ENCODE measurements around the gene MLYCD. TPM values are rescaled to one million over a fixed set of nuclear protein-coding genes. Genes with fewer than 3 reads are reported as not detected.

Gene MLYCD
- total RNA-seq, 2 donors from 2014 or later: 19.2 to 29.3 TPM

GRCh38 chr16:83886199-83886971, 12.5 kb upstream of the MLYCD start:
- Histone ChIP-seq H3K27me3 (no peaks in the 10 kb centered on the region), H3K4me3 (no peak overlapping the region), H3K9me3 (no peaks in the 10 kb centered on the region), H3K4me1 (no peaks in the 10 kb centered on the region), H3K27ac (no peak overlapping the region), H3K36me3 (replicated peaks in 1 of 2; ENCODE audit: insufficient read depth in 1 of 2, low read depth in 2 of 2) (no peaks in the 10 kb centered on the region)
- WGBS, 2 donors: 90 to 92% methylated on average over 13 of the region's 13 CpGs
- TF ChIP-seq CTCF (IDR thresholded peaks at IDR 0.05): no peak
- no peak for TF ChIP-seq POLR2A (IDR thresholded peaks at IDR 0.05)
- intact Hi-C loops (cut with DNase I): no loop called here
- ATAC-seq (no peak), DNase-seq (no peak)

GRCh38 chr16:83887080-83887479, 11.8 kb upstream of the MLYCD start:
- Histone ChIP-seq H3K36me3 (replicated peaks in 1 of 2; ENCODE audit: insufficient read depth in 1 of 2, low read depth in 2 of 2) (no peaks in the 10 kb centered on the region), H3K27me3 (no peaks in the 10 kb centered on the region), H3K4me1 (no peaks in the 10 kb centered on the region), H3K4me3 (no peak overlapping the region), H3K9me3 (peaks cover 0 to 4% (median 0%) of the 10 kb centered on the region in 3 donors), H3K27ac (no peak overlapping the region)
- 29 to 35% methylated on average over 8 of the region's 8 CpGs for WGBS, 2 donors
- ATAC-seq (no peak), DNase-seq (peak in 3 of 4 donors; percentile 22 to 61 (median 25))
- TF ChIP-seq POLR2A (IDR thresholded peaks at IDR 0.05): no peak
- TF ChIP-seq CTCF (IDR thresholded peaks at IDR 0.05): peak in 4 of 7 experiments; percentile 8 to 18 (median 13)
- intact Hi-C loops (cut with DNase I): no loop called here

GRCh38 chr16:83887564-83887963, 11.4 kb upstream of the MLYCD start:
- intact Hi-C loops (cut with DNase I): no loop called here
- Histone ChIP-seq H3K27me3 (no peaks in the 10 kb centered on the region), H3K27ac (no peak overlapping the region), H3K4me3 (no peak overlapping the region), H3K4me1 (no peaks in the 10 kb centered on the region), H3K36me3 (replicated peaks in 1 of 2; ENCODE audit: insufficient read depth in 1 of 2, low read depth in 2 of 2) (no peaks in the 10 kb centered on the region), H3K9me3 (peaks cover 0 to 4% (median 0%) of the 10 kb centered on the region in 3 donors)
- DNase-seq (no peak), ATAC-seq (no peak)
- WGBS, 2 donors: 65 to 74% methylated on average over 8 of the region's 8 CpGs
- no peak for TF ChIP-seq CTCF (IDR thresholded peaks at IDR 0.05)
- TF ChIP-seq POLR2A (IDR thresholded peaks at IDR 0.05): no peak

- WGBS, 2 donors: 68 to 70% methylated on average over 4 of the region's 4 CpGs
- Histone ChIP-seq H3K9me3 (peaks cover 0 to 4% (median 0%) of the 10 kb centered on the region in 3 donors), H3K4me1 (no peaks in the 10 kb centered on the region)
Measured at GRCh38 chr16:83888672-83889044, 10.3 kb upstream of the MLYCD start.

GRCh38 chr16:83890359-83890758, 8.6 kb upstream of the MLYCD start:
- no peak for TF ChIP-seq POLR2A (IDR thresholded peaks at IDR 0.05)
- TF ChIP-seq CTCF (IDR thresholded peaks at IDR 0.05): no peak
- DNase-seq (no peak), ATAC-seq (no peak)
- H3K4me3 ChIP-seq: no peak overlapping the region
- intact Hi-C loops (cut with DNase I): no loop called here
- no peaks in the 10 kb centered on the region for H3K4me1 ChIP-seq
- no peak overlapping the region for H3K27ac ChIP-seq
- H3K36me3 ChIP-seq (replicated peaks in 1 of 2; ENCODE audit: insufficient read depth in 1 of 2, low read depth in 2 of 2): no peaks in the 10 kb centered on the region
- H3K9me3 ChIP-seq: peaks cover 0 to 4% (median 0%) of the 10 kb centered on the region in 3 donors
- 91 to 94% methylated on average over 5 of the region's 5 CpGs for WGBS, 2 donors
- H3K27me3 ChIP-seq: no peaks in the 10 kb centered on the region

More at GRCh38 chr16:83888672-83889044, 10.3 kb upstream of the MLYCD start:
- Histone ChIP-seq H3K36me3 (replicated peaks in 1 of 2; ENCODE audit: insufficient read depth in 1 of 2, low read depth in 2 of 2) (no peaks in the 10 kb centered on the region), H3K27ac (no peak overlapping the region), H3K4me3 (no peak overlapping the region), H3K27me3 (no peaks in the 10 kb centered on the region)
- TF ChIP-seq POLR2A (IDR thresholded peaks at IDR 0.05): no peak
- ATAC-seq (no peak), DNase-seq (no peak)
- intact Hi-C loops (cut with DNase I): no loop called here

Data from body of pancreas (tissue), 4 donors.